Prostate gland (tissue), 2 donors: ENCODE results near the gene CCNI.

ENCODE experiments used
- POLR2A ChIP-seq: fragments of 450-650 bp; IDR thresholded peaks from one replicate; pipeline ENCODE4 v1.6.1; 2016; ENCODE audit warnings: antibody characterized with exemption, mild to moderate bottlenecking
- POLR2AphosphoS5 ChIP-seq: sonication (generic); formaldehyde crosslinking; IDR thresholded peaks from one replicate; pipeline ENCODE4 v1.6.1; 2017; ENCODE audit warnings: antibody characterized with exemption
- TF ChIP-seq, protein P1 (sequence below), 4 experiments: fragments of 200-600 bp in 2 of 4; fragments of 450-650 bp in 2 of 4; sonication (generic) in 2 of 4; IDR thresholded peaks; 1 replicate in 3 of 4; 2 replicates in 1 of 4; pipeline ENCODE4 v1.5.1; 2016 to 2019; ENCODE audit warnings: antibody characterized with exemption in 4 of 4, mild to moderate bottlenecking in 2 of 4, moderate library complexity in 2 of 4

- TF ChIP-seq, protein P1, sequence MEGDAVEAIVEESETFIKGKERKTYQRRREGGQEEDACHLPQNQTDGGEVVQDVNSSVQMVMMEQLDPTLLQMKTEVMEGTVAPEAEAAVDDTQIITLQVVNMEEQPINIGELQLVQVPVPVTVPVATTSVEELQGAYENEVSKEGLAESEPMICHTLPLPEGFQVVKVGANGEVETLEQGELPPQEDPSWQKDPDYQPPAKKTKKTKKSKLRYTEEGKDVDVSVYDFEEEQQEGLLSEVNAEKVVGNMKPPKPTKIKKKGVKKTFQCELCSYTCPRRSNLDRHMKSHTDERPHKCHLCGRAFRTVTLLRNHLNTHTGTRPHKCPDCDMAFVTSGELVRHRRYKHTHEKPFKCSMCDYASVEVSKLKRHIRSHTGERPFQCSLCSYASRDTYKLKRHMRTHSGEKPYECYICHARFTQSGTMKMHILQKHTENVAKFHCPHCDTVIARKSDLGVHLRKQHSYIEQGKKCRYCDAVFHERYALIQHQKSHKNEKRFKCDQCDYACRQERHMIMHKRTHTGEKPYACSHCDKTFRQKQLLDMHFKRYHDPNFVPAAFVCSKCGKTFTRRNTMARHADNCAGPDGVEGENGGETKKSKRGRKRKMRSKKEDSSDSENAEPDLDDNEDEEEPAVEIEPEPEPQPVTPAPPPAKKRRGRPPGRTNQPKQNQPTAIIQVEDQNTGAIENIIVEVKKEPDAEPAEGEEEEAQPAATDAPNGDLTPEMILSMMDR (IDR thresholded peaks at IDR 0.05), result no peak
- no peak for TF ChIP-seq POLR2AphosphoS5
- no peak for TF ChIP-seq POLR2A
Measured at GRCh38 chr4:77073981-77074380, 1.8 kb downstream of the CCNI start.
